Fibroblast of lung (primary cell): ENCODE data around the gene TBX15.

Experiments used
- CTCF ChIP-seq, 2 donors: IDR thresholded peaks in 1 of 2; conservative IDR thresholded peaks in 1 of 2; 1 replicate in 1 of 2; 2 replicates in 1 of 2; pipeline ENCODE4 v1.5.1; 2011 to 2012; ENCODE audit warnings: low read length in 2 of 2, control low read depth in 1 of 2, inconsistent platforms in 1 of 2, low read depth in 1 of 2, mild to moderate bottlenecking in 1 of 2
- EZH2 ChIP-seq: IDR thresholded peaks from 2 replicates; pipeline ENCODE4 v1.5.1; 2012; ENCODE audit warnings: low read length, control low read depth, mild to moderate bottlenecking; ENCODE audit errors: missing control alignments

- TF ChIP-seq CTCF (conservative IDR thresholded peaks at IDR 0.05 in 1 of 2, IDR thresholded peaks at IDR 0.05 in 1 of 2; ENCODE audit: low read depth in 1 of 2, low read length in 2 of 2) = no peak
- TF ChIP-seq EZH2 = no peak
Observed at GRCh38 chr1:118933051-118933781, 54.9 kb downstream of the TBX15 start.
